NCI-H2171 (cell line): Measurements from ENCODE around the gene LAMB1.
"Not testable (repeated sequence)": the region's sequence is repeated elsewhere in the genome, so short reads cannot be mapped to it uniquely, and the experiment has no call there.

Experiments used
- DNase-seq: peaks from one replicate; lab custom pipeline; 2025; lab: John Stamatoyannopoulos, UW

Gene LAMB1

DNA sequence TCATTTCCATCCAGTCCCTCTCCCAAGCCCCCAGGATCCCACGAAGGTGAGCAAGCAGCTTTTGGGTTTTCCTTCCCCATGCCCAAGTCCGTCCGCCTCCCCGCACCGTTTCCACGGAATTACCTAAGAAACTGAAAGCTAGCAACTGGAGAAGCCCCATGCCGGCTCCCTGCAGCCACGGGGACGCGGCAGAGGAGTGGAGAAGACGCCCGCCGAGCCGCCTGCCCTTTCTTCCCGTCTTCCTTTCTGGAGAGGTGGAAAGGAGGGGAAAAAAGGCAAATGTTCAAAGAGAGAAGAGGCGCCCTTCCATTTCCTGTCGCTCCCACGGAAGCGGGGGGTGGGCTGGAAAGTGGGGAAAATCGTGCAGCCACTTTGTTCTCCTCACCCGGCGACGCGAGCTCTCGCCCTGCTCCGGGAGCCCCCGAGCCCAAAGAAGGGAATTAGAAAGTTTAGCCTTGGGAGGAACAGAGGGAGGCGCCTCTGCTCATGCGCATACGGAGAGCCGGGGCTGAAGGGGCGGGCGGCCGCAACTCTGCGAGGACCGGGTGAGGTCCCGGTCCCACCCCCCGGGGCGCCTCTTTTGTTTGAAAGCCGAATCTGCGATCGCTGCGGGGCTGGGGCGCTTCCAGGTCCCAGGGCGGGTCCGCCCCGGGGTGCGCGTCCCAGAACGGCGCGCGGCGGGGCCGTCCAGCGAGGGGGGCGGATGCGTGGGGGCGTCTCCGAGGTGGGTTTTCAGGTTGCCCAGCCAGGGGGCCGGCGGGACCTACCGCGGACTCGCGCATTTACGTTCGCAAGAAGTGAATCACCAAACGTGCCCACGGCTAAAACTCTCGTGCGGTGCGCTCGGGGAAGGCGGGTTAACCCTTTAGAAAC lies at the start of gene LAMB1:
LAMB1 (minus strand) TSS at position 436 of the 873 bp plus-strand sequence; CDS start at position 160, 276 bp downstream.
- DNase-seq: peak; percentile 82

DNA sequence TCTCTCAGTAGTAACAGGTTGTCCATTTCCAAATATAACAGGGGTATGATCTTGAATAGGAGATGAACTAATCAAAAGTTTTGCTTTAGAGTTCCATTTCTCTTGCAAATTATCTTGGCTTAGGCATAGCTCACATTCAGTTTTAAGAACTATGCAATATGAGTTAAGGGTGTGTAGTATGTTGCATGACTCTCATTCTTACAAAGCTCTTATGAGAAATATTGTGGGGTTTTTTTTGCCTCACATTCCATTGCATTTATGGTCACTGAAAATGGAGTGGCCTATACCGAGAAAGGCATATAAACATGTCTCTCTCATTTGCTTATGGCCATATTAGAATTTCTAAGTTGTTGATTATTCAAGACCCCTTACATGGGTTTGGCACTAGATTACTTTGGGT lies 48.5 kb upstream of the LAMB1 start:
- DNase-seq: no peak

DNA sequence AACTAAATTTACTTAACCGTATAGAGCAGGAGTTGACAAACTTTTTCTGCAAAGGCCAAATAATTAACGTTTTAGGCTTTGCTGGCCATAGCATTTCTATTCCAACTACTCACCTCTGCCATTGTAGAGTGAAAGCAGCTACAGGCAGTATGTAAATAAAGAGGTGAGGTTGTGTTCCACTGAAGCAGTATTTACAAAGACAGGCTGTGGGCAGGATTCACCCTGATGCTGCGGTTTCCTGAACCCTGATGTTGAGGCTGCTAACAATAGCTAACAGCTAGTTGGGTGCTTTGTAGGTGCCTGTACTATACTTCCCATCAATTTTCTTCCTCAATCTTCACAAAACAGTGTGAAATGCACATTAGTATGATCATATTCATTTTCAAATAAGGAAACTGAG lies 47.0 kb upstream of the LAMB1 start:
- DNase-seq: no peak

DNA sequence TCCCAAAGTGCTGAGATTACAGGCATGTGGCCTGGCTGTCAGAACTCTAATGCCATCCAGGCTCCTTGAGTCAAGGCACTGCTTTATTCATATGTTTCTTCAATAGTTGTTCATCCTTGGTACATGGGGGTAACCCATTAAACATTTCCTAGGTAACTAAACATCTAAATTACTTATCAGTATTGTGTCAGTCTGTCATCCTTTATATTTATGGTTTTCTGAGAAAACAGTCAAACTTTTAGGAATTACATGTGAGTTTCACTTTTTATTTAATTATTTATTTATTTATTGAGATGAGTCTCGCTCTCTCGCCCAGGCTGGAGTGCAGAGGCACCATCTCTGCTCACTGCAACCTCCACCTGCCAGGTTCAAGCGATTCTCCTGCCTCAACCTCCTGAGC lies 45.5 kb upstream of the LAMB1 start:
- DNase-seq: no peak

DNA sequence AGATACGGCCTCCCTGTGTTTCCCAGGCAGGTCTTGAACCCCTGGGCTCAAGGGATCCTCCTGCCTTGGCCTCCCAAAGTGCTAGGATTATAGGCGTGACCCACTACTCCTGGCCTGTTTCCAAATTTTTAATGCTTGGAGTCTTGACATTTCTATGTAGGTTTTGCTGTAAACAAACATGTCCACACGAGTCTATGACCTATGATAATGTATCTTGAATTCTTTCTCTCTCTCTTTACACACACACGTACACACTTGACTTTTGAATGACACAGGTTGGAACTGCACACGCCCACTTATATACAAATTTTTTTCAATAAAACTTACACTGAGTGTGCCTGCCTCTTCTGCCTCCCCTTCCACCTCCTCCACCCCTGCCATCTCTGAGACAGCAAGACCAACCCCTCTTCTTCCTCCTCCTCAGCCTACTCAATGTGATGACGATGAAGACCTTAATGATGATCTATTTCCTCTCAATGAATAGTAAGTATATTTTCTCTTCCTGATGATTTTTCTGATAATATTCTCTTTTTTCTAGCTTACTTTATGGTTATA lies 44.1 kb upstream of the LAMB1 start:
- DNase-seq: no peak

DNA sequence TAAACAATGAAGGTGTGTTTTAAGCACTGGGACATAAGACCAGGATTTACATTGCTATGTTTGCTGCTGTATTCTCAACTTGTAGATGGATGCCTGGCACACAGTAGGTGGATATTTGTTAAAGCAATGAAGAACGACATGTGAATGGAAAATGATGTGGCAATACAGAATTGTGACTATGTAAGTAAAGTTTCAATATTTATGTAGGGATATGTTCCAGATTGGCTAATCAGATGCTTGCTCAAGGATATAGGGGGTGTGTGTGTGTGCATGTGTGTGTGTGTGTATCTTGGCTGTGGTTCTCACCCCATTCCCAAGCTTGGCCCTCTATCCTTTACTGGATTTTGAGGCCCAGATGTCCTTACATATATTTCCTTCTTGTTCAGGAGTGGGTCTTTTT lies 42.7 kb upstream of the LAMB1 start:
- no peak for DNase-seq

DNA sequence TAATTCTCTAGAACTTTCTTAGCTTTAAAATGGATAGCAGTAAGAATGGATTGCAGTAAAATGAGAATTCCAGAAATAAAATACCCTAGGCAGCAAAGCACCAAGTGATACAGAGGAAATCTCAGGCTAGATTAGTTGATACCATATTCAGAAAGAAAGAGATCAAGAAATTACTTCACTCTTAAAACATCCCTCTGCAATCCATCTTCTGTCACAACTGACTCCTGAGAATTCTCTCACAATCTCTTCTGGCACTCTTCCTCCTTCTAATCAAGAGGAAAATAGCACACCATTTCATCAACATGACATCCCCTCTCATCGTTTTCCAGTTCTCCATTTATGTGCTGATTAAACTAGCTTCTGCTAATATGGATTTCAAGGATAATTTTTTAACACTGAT lies 42.2 kb upstream of the LAMB1 start:
- no peak for DNase-seq

DNA sequence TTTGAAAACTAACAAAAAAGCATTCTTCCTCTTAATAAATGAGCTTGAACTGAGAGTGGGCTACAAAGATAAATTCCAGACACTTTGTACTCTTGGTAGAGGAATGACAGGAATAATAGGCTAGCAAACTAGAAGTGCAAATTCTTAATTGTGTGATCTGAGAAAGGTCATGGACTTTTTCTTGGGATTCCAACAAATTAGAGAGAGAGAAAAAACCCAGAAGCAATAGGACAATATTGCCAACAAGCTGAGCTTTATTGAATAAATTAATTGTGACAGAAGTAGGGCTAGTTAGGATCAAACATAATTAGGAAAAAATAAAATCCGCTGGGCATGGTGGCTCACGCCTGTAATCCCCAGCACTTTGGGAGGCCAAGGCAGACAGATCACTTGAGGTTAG lies 41.4 kb upstream of the LAMB1 start:
- DNase-seq: no peak

DNA sequence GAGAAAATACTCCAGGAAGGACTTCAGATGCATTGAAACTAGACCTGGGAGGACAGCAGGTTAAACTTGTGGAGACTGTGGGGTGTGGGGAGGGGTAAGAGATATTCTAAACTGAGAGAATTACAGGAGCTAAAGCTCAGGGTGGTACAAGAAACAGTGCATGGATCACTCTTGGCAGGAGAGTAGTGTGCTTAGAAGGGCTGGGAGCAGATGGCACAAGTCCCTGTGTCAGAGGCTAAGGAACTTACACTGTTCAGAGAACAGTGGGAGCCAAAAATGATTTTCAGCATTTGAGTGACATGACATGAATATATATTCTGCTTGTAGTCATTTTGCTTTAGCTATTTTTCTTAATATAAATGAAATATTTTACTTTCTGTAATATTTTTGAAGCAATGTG lies 36.0 kb upstream of the LAMB1 start:
- no peak for DNase-seq

DNA sequence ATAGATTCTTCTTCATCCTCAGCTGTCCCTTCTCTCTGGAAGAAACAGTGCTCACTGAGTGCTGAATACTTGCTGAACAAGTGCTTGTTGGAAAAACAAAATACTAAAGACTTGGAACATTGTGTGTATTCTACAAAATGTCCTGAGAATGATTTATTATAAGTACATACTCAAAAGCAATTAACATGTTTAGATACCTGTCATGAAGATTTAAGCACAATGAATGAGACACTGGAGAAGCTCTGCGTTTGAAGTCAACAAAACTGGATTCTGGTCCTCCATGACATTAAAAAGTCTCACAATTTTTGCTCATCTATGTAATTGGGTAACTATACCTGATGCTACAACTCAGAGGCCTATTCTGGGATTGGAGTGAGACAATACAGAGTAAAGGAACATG lies 34.8 kb upstream of the LAMB1 start:
- no peak for DNase-seq

DNA sequence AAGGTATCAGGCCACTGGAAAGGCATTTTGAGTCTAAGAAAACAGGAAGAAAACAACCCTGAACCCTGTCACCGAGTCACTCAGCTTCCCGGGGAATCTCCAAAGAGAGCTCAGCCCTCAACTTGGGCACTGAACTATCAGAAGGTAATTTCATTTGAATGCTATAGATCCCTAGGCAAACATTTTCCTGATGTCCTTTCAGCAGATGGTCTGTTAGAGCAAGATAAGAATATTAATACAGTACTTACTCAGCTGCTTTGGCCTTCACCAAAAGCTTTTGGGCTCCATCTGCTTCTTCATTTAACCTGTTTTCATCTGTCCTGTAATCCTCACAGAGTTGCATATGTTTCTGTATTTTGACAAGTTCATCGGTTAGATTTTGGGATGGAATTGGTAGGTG lies 34.2 kb upstream of the LAMB1 start:
- DNase-seq: no peak

DNA sequence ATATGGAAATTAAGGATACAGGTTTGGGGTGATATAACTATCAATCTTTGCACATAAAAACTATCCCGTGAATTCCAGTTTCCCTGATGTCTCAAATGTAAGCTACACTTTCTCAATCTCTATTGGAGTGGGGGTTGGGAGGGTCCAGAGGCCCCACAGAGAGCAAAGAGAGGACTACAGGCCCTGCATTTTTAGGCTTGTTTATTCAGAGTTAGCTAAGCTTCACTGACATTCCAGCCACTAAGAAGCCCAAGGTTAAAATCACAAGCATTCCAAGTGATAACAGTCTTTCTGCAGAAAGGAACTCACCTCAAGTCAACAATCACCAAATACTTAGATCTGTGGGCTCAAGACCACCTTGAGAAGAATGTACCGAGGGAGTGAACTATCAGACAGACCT lies 31.6 kb upstream of the LAMB1 start:
- no peak for DNase-seq

DNA sequence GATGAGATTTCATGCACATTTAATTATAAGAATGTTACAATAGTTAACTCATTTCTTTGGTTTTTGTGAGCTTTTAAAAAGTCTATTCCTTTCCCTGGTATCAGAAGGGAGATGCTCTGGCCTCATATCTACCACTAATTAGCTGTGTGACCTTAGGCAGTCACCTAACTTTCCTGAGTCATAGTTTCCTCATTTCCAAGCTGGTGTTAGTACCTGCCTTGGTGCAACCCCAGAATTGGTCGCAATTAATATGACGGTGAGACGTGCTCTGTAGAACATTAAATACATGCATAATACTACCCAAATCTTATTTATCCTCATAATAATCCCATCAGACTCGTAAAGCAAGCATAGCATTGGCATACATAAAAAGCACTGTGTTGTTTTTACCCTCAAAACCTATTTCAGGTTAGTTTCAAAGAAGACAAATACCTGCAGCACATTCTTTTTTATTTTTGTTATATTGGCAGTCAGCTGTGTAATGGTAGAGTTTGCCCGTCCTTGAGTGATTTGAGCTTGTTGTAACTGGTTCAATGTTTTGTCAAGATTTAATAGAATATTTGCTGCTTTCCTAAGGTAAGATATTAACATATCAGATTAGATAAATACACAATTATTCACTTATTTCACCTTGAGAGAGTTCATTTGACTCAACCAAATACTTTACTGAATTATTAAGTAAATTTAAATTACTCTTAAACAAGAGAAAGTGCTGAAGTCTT lies 31.0 kb upstream of the LAMB1 start:
- no peak for DNase-seq

DNA sequence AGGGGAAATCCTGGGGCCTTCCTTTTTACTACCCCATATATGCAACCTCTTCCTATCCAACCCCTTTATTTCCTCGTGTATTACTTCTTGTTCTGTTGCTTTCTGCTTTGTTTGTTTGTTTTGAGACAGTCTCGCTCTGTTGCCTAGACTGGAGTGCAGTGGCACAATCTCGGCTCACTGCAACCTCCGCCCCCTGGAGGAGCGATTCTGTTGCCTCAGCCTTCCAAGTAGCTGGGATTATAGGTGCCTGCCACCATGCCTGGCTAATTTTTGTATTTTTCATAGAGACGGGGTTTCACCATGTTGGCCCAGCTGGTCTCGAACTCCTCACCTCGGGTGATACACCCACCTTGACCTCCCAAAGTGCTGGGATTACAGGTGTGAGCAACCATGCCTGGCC lies 30.3 kb upstream of the LAMB1 start:
- DNase-seq: not testable (repeated sequence)

DNA sequence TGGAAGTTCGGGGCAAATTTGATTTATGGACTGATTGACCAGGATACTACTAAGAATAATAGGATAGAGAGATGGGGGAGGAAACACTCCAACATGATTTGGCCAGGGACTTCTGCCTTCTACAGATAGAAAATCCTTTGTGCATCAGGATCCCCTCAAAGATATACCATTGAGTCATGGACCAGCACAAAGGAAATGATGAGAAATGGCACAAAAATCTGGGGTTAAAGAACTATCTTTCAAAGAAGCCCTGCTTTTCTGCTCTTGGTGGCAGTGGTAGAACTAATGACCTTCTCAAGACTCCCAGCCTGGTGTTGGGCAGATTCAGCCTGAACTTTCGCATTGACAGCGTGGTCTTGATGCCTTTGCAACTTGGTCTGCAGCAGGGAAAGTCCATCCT lies 27.6 kb upstream of the LAMB1 start:
- DNase-seq: no peak

DNA sequence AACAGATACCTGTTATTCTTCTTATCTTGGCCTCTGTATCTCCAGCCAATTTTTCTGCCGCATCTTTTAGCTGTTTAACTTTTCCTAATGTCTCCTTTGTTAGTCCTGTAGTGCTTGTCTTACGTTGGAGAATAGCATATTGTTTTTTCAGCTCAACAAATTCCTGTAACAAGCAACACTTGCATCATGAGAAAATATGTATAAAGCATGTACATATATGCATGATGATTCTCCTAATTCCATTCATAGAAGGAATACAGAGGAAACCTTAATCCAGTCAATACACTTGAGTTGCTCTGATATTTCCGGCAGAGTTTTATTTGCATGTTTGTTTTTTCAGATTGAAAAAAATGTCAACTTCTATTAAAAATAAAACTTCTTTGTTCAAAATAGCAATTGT lies 26.1 kb upstream of the LAMB1 start:
- no peak for DNase-seq

DNA sequence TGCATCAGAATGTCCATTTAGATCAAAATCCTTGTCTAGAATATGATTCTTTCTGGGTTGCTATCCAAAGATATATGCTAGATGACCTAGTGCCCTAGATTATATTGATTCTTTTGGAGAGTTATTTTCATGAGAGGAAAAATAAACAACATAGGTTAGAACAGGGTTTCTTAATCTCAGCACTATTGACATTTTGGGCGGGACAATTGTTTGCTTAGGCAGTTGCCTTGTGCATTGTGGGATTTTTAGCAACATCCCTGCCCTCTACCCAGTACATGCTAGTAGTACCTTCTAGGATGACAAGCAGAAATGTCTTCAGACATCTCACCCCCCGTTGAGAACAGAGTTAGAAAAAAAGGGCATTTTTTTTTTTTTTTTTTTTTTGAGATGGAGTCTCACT lies 25.1 kb upstream of the LAMB1 start:
- DNase-seq: no peak

DNA sequence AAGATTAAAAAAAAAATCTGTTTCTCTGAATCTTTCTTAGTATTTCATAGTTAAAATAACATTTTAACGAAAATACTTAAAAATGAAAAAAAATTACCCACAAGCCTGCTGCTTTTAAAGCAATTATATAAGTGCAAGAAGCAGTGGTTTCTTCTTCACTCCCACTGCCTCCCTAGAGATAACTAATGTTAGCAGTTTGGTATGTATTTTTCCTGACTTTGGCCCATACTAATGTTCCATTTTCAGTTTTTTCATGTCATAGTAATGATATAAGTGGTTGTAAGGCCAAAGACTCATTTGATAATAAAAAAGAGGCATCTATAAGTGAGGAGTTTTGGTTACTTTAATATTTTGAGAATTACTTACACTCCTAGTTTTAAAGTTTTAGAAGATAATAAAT lies 24.3 kb upstream of the LAMB1 start:
- no peak for DNase-seq

DNA sequence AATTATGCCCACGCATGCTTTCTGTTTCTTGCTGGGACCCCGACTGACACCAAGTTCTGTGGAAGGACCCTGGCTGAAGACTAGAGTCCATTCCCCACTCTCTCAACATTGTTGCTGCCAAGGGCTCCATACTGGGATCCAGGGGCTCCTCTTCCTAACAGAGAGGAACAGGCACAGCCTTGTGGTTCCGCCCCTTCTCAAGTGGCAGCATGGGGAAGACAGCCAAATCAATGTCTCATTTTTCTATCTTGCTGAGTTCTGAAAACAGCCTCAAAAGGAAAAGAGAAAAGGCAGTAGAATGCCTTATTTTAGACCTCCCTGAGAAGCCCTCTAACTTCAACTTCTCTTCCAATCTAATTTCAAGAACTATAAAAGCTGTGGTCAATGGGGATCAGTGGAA lies 23.7 kb upstream of the LAMB1 start:
- no peak for DNase-seq

DNA sequence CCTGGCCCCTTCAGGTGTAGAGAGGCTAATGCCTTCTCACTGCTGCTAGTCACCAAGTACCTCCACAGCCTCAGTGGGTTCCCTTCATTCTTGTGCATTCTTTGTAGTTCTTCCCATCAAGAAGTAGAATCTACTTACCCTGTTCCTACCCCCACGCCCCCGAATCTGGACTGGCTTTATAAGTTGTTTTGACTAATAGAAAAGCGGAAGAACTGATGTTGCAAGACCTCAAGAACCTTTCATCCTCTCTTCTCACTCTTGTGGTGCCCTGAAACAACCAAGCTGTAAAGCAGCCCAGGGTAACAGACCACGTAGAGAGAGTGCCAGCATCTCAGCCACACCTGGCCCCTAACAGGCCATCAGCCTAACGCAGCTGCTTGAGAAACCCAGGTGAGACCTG lies 23.2 kb upstream of the LAMB1 start:
- no peak for DNase-seq

DNA sequence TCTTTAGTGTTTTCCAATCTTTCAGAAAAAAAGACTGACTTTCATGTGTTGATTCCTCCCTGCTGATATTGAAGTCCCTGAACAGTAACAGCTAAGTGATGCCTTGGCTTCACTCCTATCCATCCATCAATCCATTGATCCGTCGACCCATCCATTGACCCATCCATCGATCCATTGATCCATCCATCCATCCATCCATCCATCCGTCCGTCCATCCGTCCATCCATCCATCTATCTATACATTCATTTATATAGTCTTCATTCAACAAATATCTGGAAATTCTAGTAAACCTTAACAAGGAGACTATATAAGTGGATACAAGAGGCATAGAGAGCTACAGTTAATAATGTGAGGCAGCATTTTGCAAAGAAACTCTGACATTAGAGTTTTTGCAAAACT lies 21.6 kb upstream of the LAMB1 start:
- no peak for DNase-seq

DNA sequence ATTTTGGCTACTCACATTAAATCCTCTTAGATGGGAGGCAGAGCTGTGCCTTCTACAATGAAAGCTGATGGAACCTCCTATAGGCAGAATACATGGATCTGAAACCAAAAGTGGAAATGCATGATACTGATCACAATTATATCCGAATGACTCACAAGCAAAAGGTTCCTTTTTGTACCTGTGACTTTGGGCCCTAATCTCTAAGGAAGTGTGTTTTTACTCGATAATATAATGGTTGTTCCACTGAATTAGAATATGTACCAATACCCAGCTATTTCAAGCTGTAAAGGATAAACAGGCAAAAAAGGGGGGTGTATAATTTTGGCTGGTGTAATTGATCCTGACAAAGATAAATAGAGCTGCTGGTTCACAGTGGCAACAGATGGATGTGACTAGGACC lies 17.6 kb upstream of the LAMB1 start:
- DNase-seq: no peak

DNA sequence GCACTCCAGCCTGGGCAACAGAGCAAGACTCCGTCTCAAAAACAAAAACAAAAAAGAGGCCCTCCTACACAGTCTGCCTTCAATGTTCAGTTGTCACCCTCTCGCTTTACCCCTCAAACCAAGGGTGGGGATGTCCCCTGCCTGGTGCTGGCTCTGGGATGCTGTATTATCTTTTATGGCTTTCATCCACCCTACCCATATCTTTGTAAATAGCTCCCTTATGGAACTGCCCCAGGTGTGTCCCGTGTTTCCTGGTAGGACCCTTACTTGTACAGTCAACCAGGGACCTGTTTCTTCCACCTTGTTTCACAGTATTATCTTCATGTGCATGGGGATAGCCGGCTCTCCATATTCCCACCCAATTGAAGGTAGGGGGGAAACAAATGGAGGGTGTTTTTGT lies 15.7 kb upstream of the LAMB1 start:
- DNase-seq: no peak
